ENCODE measurements around the gene SHFL. TPM values are rescaled to one million over a fixed set of nuclear protein-coding genes. Genes with fewer than 3 reads are reported as not detected.
A peak's percentile ranks its signal among the peaks of the same experiment; 100 is the strongest.

Gene SHFL
- total RNA-seq, 3 donors from 2014 or later (not counting 1 experiment from before 2014, with no cell fraction given): 107 to 111 (median 107) TPM

DNA sequence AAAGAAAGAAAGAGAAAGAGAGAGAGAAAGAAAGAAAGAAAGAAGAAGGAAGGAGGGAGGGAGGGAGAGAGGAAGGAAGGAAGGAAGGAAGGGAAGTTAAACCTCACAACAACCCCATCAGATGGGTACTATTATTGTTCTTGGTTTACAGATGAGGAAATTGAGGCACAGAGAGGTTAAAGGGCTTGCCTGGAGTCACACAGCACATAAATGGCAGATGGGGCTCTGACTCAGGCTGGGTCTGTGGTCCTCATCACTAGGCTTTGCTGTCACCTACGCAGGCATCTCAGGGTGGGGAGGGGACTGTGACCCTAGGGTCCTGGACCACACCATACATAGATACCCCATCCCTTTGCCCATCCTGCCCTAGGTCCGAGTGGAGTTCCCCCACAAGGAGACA, 36.5 kb upstream of the SHFL start:
- H3K4me1 ChIP-seq (ENCODE audit: control insufficient read depth, insufficient read depth, low read length): no peaks in the 10 kb centered on the region
- Mint-ChIP-seq H3K27me3 (ENCODE audit: low read depth in 2 of 2) (peaks cover 4 to 5% of the 10 kb centered on the region in 2 donors), H3K36me3 (no peaks in the 10 kb centered on the region), H3K4me3 (no peak overlapping the region), H3K4me1 (peaks cover 0 to 4% of the 10 kb centered on the region in 2 donors), H3K9me3 (no peaks in the 10 kb centered on the region), H3K27ac (no peak overlapping the region)
- peaks cover 2% of the 10 kb centered on the region for H3K27me3 ChIP-seq (ENCODE audit: control insufficient read depth, insufficient read depth, low read length)
- H3K4me3 ChIP-seq (ENCODE audit: low read length): no peak overlapping the region
- H3K27ac ChIP-seq (ENCODE audit: low read length): no peak overlapping the region
- H3K9me3 ChIP-seq (ENCODE audit: control insufficient read depth, insufficient read depth, low read length): no peaks in the 10 kb centered on the region
- no peaks in the 10 kb centered on the region for H3K36me3 ChIP-seq (ENCODE audit: control insufficient read depth, insufficient read depth, low read length)
- TF ChIP-seq, protein P1, sequence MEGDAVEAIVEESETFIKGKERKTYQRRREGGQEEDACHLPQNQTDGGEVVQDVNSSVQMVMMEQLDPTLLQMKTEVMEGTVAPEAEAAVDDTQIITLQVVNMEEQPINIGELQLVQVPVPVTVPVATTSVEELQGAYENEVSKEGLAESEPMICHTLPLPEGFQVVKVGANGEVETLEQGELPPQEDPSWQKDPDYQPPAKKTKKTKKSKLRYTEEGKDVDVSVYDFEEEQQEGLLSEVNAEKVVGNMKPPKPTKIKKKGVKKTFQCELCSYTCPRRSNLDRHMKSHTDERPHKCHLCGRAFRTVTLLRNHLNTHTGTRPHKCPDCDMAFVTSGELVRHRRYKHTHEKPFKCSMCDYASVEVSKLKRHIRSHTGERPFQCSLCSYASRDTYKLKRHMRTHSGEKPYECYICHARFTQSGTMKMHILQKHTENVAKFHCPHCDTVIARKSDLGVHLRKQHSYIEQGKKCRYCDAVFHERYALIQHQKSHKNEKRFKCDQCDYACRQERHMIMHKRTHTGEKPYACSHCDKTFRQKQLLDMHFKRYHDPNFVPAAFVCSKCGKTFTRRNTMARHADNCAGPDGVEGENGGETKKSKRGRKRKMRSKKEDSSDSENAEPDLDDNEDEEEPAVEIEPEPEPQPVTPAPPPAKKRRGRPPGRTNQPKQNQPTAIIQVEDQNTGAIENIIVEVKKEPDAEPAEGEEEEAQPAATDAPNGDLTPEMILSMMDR (IDR thresholded peaks at IDR 0.05): no peak
- WGBS (ENCODE audit: insufficient coverage): 76% methylated on average over 2 of the region's 2 CpGs
- DNase-seq (no peak), ATAC-seq (no peak)
- intact Hi-C loops (cut with micrococcal nuclease): no loop called here

GRCh38 chr19:10052602-10053360, 33.3 kb upstream of the SHFL start:
- DNase-seq (no peak), ATAC-seq (no peak)
- no peak overlapping the region for H3K4me3 ChIP-seq (ENCODE audit: low read length)
- H3K27ac ChIP-seq (ENCODE audit: low read length): no peak overlapping the region
- intact Hi-C loops (cut with micrococcal nuclease): no loop called here
- no peaks in the 10 kb centered on the region for H3K9me3 ChIP-seq (ENCODE audit: control insufficient read depth, insufficient read depth, low read length)
- no peaks in the 10 kb centered on the region for H3K9me3 Mint-ChIP-seq
- TF ChIP-seq, protein P1 (IDR thresholded peaks at IDR 0.05): no peak
- no peak overlapping the region for H3K4me3 Mint-ChIP-seq
- H3K27me3 ChIP-seq (ENCODE audit: control insufficient read depth, insufficient read depth, low read length): no peaks in the 10 kb centered on the region
- no peak overlapping the region for H3K27ac Mint-ChIP-seq
- no peaks in the 10 kb centered on the region for H3K36me3 Mint-ChIP-seq
- 71% methylated on average over 21 of the region's 21 CpGs for WGBS (ENCODE audit: insufficient coverage)
- peaks cover 0 to 7% of the 10 kb centered on the region in 2 donors for H3K27me3 Mint-ChIP-seq (ENCODE audit: low read depth in 2 of 2)
- H3K4me1 ChIP-seq (ENCODE audit: control insufficient read depth, insufficient read depth, low read length): no peaks in the 10 kb centered on the region
- H3K36me3 ChIP-seq (ENCODE audit: control insufficient read depth, insufficient read depth, low read length): no peaks in the 10 kb centered on the region
- H3K4me1 Mint-ChIP-seq: peaks cover 0 to 4% of the 10 kb centered on the region in 2 donors

DNA sequence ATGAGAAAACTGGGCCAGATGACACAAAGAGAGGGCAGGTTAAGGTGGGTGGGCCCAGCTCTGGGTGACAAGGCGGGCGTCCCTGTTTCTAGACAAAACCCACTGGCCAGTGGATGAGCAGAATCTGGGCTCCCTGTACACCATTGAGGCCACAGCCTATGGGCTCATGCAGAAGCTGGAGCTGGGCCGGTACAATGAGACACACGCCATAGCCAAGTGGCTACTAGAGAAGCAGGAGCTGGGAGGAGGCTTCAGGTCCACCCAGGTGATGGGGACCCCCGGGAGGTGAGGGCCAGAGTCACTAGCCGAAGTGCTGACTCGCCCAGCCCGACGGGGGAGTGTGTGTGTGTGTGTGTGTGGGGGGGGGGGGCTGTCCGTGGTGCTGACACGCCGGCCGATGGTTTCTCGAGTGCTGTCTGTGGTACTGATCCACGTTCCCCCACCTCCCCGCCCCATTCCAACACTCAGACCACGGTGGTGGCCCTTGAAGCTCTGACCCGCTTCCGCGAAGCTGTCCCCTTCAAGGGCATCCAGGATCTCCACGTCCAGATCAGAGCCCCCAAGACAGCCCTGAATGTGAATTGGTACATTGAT, 24.3 kb upstream of the SHFL start:
- Histone ChIP-seq H3K4me1 (ENCODE audit: control insufficient read depth, insufficient read depth, low read length) (no peaks in the 10 kb centered on the region), H3K27me3 (ENCODE audit: control insufficient read depth, insufficient read depth, low read length) (peaks cover 6% of the 10 kb centered on the region), H3K36me3 (ENCODE audit: control insufficient read depth, insufficient read depth, low read length) (no peaks in the 10 kb centered on the region), H3K9me3 (ENCODE audit: control insufficient read depth, insufficient read depth, low read length) (no peaks in the 10 kb centered on the region), H3K4me3 (ENCODE audit: low read length) (no peak overlapping the region), H3K27ac (ENCODE audit: low read length) (no peak overlapping the region)
- H3K4me3 Mint-ChIP-seq: no peak overlapping the region
- DNase-seq (peak in 1 of 2 donors; percentile 16), ATAC-seq (peak in 2 of 3 donors; percentile 17 to 38)
- no peak overlapping the region for H3K27ac Mint-ChIP-seq
- TF ChIP-seq, protein P1 (IDR thresholded peaks at IDR 0.05): no peak
- WGBS (ENCODE audit: insufficient coverage): 30% methylated on average over 16 of the region's 21 CpGs
- H3K4me1 Mint-ChIP-seq: no peaks in the 10 kb centered on the region
- H3K27me3 Mint-ChIP-seq (ENCODE audit: low read depth in 2 of 2): peaks cover 0 to 12% of the 10 kb centered on the region in 2 donors
- intact Hi-C loops (cut with micrococcal nuclease): no loop called here
- no peaks in the 10 kb centered on the region for H3K9me3 Mint-ChIP-seq
- no peaks in the 10 kb centered on the region for H3K36me3 Mint-ChIP-seq

Data from natural killer cell (primary cell).